ENCODE measurements around the gene MDGA2.

MDGA2 gene

GRCh38 chr14:46861753-46862152 is 813.7 kb downstream of the MDGA2 start:
- DNase-seq = no peak

- DNase-seq = no peak
Measured at GRCh38 chr14:46840944-46841720, 834.3 kb downstream of the MDGA2 start.

DNA sequence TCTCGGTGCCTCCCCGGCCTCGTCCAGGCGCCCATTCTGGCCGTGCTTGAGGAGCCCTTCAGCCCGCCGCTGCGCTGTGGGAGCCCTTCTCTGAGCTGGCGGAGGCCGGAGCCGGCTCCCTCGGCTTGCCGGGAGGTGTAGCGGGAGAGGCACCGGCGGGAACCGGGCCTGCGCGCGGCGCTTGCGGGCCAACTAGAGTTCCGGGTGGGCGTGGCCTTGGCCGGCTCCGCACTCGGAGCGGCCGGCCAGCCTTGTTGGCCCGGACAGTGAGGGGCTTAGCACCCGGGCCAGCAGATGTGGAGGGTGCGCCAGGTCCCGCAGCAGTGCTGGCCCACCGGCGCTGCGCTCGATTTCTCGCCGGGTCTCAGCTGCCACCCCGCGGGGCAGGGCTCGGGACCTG is 855.1 kb downstream of the MDGA2 start:
- DNase-seq = no peak

DNA sequence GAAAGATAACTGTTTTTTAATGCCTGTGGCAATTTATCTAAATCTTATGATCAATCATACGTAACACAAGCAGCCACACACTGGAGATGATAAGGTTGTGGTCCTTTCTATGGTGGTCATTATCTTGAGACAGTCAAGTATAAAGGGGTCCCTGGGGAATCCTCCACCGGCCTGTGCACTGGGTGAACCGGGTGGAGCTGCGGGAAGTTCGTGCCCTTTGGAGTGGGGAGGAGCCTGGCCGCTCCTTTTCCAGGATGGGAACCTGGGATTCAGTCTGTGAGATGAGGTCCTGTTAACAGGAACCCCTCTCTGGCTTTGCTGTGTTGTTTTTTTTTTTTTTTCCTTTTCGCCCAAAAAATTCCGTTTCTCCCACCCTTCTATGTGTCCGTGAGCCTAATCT is 856.3 kb downstream of the MDGA2 start:
- DNase-seq = no peak

DNA sequence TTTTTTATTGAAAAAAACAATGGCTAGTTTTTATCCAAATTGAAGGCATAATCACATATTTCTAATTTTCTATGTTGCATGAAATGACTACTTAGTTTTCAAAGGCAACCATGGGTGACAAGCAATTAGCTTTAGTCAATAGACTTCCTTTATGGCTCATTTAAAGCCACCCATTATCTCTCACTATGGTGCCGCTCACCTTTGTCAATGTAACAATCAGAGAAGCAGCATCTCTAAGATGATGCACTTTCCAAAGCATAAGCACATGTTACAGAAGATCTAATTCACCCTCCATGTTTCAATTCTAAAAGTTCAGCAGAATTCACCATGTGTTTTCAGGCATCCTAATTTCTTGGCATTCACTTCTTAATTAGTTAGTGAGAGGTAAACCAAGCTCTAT is 857.3 kb downstream of the MDGA2 start:
- DNase-seq = peak; percentile 76

GRCh38 chr14:46793144-46793543 is 882.3 kb downstream of the MDGA2 start:
- DNase-seq = no peak

Measured in NCI-H345 (cell line).